ENCODE data around the gene ARHGEF4.

The ARHGEF4 gene

GRCh38 chr2:131040661-131041401 lies 204.1 kb downstream of the ARHGEF4 start:
- DNase-seq, result no peak

DNA sequence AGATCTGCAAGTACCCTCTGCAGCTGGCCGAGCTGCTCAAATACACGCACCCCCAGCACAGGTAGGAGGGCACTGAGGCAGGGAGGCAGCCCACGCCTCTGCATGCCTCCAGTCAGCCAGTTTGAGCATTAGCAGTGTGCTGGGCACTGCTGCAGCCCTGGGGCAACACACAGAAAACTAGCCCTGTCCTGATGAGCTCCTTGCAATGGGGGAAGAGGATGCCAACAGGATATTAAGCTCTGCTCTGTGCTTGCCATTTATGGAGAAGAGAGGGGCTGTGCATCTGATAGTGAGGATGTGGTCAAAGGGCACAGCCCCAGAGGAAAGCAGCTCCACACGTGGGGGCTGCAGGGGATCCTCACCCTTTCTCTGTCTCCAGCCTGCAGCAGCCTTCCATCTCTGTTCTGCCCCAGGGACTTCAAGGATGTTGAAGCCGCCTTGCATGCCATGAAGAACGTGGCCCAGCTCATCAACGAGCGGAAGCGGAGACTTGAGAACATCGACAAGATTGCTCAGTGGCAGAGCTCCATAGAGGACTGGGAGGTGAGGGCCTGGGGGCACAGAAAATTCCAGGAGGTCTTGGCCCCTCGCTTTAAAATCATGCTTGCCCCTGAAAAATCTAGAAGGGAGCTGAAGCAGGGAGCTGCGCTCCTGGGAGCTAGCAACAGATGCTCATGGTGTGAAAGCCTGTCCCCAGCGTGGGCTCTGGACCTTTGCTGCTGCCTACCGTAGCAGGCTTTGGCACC lies 204.9 kb downstream of the ARHGEF4 start:
- DNase-seq, result no peak

DNA sequence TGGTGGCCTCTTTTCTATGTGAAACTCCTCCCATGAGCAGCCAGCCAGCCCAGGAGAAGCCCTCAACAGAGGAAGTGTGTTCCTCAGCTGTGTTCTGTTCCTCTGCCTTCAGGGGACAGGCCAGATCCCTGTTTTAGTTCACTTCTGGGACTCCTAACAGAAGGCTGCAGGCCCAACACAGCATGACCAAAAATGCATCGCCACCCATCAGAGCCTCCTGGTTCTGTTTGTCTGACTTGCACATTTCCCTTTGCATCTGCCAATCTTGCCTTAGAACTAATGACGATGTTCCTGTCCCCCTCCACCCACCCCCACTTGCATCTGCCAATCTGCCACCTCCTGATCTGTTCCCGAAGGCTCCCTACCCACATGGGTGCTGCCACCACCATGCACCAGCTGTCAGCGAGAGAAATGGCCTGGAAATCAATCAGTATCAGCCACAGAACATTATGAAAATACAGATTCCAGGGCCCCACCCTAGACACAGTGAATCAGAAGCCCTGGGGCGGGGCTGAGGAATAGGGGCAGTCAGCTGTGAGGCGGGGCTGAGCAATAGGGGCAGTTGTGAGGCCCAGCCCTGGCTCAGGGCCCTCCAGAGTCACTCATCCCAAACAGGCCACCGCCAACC lies 205.5 kb downstream of the ARHGEF4 start:
- no peak for DNase-seq

GRCh38 chr2:131043199-131044074 lies 206.7 kb downstream of the ARHGEF4 start:
- no peak for DNase-seq

- no peak for DNase-seq
Observed at GRCh38 chr2:131044075-131044756, 207.5 kb downstream of the ARHGEF4 start.

DNA sequence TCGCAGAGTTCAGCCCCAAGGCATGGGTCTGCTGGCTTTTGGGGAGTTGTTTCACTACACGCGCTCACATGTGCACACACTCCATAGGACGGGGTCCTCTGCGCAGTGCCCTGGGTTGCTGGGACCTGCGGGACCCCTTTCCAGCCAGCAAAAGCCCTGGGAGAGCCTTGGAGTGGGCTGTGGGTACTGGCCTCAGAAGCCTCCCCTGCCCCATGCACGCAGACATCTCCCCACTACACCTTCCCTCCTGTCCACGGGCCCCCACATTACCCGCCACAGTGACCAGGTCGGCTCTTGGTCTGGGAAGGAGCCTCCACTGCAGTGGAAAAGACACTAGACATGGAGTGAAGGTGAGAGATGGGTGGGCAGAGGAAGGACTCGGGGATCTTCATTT lies 208.0 kb downstream of the ARHGEF4 start:
- no peak for DNase-seq

DNA sequence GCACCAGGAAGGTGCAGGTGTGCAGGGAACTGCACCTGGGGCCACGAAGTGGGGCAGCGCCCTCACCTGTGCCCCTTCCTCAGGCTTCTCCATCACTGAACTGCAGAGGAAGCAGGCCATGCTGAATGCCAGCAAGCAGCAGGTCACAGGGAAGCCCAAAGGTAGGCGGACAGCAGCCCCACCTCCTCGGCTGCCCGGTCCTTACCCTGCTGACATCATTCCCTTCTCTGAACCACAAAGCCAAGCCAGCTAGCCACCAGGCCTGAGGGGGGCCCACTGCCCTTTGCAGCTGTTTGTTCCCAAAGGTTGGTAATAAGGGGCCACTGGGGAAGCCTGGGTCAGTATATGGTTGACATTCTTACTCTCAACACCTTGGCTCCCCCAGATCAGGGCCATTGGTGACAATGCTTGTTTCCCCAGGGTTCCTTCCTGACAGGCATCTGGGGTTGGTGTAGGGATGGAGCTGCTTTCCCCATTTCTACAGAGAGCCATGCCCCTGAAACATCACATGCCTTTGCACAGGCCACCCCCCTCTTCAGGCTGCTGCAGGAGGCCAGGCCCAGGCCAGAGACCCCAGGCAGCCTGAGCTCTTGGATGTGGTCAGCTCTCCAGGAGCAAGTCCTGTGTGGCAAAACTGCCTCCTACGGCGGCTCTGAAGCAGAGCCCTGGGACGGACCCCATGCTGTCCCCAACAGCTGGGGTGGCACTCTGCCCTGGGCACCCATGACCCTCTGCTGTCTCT lies 208.7 kb downstream of the ARHGEF4 start:
- DNase-seq, result no peak

DNA sequence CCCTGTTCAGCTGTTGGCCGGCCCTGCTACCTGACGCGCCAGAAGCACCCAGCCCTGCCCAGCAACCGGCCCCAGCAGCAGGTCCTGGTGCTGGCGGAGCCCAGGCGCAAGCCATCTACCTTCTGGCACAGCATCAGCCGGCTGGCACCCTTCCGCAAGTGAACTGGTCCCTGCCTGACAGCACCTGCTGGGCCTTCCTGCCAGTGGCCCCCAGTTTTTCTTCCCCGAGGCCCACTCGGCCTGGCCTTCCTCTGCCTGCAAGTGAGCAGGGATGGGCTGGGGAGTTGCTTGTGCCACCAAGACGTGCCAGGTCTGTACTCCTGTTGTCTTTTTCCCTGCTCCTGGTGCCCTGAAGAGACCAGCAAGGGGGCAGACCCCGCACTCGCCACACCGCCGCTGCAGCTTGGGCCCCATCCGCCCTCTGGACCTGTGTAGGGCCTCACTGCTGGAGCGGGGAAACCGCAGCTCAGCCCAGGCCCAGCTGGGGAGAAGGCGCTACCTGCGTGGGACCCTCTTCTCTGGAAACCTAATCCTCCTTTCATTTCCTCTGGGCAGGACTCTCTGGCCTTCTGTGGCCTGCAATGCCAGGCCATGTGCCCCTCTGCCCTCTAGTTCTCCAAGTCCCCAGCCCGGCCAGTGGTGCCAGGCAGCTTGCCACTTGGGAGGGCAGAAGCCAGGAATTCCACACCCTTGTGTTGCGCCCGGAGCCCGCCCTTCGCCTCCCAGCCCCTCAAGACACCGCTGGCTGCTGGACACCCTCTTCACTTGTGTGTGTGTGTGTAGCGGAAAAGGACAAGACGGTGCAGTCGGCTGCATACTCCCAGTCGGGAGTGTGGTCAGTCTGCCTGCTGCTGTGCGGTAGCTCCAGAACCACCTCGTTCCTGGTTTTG lies 209.6 kb downstream of the ARHGEF4 start:
- no peak for DNase-seq

GRCh38 chr2:131046918-131047652 lies 210.4 kb downstream of the ARHGEF4 start:
- DNase-seq, result no peak

DNA sequence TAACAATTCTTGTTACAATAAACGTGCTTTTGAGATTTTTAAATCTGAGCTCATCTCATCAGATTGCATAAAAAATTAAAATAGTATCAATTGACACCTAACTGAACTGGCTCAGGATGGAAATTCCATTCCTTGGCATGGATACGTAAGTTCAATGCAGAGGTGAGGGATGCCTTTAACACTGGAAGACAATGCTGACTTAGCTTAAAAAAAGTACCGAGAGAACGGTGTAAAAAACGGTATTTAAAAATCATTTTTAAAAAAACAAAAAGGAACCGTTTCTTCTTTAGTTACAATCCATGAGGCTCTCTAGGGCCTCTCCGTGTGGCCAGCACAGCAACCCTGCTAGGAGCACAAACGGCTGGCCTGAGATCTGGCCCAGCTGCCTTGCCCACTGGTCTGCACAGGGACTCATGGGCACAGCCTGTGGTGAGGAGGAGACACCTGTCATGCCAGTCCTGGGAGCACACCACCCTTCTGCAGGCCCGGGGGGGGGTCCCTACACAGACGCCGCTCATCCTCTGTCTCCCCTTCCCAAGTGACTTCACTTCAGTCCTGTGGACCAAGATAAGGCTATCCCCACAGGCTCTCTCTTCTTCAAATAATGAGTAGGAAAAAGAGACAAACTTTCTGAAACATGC lies 211.3 kb downstream of the ARHGEF4 start:
- DNase-seq, result no peak

DNA sequence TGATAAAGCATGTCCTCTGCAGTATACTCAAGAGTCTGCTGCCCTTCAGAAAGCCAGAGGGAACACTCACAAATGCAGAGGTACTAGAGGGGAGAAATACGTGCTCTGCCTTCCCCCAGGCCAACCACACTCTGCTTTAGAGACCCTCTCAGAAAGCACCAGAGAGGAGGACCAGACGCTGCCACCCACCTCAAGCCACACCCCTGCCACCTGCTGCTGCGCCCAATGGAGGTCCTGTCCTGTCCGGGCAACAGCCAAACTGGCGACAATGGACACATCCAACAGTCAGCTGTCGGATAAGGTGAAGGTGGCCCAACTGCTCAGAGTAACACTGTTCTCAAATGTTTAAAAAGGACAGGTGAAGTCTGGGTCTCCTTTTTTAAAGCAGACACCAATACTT lies 211.9 kb downstream of the ARHGEF4 start:
- DNase-seq, result no peak

DNA sequence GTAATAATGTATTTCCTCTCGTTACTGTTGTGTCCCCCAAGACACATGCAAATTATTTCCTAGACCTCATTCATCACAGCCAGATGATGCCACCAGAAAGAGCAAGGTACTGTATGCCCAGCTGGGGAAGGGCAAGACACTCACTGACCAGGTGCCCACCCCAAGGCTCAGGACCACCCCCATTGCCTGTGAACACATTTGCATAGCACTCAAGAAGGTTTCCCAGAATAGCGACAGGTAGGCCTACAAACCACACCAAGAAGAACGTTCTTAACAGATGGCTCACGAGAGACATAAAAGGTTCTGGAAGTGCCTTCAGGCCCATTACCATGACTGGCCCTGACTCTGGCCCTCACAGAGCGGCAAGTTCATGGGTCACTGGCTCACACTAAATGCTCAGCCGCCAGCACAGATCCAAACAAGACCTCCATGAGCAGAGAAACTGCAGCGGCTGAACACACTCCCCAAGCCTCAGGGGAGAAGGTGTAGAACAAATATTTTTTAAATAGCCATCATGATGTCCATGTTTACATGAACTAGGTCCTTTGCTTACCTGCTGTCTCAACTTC lies 212.5 kb downstream of the ARHGEF4 start:
- no peak for DNase-seq

DNA sequence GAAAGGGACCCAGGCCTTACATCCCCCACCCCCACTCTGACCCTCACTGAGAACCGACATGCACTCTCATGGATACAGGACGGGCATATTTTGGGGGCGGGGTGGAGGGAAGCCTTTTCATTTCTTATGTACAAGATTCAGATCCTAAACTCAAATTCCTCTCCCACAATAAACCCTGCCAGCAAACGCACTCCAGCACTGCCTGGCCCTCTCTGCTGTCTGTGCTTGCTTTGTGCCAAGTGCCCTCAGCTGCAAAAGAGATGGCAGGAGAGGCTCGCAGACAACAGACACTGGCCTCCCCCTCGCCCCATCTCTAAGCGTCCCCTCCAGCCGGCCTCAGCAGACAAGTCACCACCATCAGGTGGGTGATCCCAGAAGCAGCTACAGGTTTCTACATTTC lies 214.2 kb downstream of the ARHGEF4 start:
- no peak for DNase-seq

- no peak for DNase-seq
Observed at GRCh38 chr2:131052741-131053263, 216.1 kb downstream of the ARHGEF4 start.

- no peak for DNase-seq
Observed at GRCh38 chr2:131054488-131054887, 217.8 kb downstream of the ARHGEF4 start.

DNA sequence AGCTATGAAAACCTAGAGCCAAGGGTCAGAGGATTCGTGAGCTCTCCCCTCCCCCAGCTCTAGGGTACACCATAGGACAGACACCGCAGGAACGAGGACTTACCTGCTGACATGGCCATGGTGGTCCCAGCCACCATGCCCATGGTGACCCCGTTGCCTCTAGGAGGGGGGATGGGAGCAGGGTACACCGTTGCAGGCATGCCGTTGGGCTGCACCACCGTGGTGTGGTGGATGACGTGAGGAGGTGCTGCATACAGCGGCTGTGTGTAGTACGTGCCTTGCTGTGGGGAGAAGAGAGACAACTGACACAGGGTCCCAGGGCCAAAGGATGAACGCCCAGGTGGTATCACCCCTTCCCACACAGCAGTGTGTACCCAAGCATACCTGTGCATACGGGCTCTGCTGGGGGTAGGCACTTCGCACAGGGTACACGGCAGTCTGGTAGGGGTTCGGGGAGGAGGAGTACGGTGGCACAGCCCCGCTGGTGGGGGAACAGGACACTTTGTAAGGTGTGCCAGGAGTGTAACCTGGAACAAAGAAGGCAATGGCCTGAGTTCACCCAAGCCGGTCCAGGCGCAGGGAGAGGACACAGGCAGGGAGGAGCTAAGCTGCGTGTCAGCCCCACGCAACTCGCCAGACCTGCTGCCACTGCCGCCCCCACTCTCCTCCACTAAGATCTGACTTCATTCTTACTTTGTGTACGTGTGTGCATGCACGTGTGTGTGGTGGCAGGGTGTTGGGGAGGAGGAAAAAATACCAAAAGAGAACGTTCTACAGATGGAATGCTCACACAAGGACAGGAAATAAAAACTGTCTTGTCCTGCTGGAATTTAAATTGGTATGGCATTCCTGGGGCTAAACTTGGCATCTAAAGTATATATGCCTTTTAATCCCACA lies 218.7 kb downstream of the ARHGEF4 start:
- no peak for DNase-seq

- DNase-seq, result no peak
Observed at GRCh38 chr2:131056204-131056931, 219.7 kb downstream of the ARHGEF4 start.

All from bone marrow (tissue), 2 donors.